ACHN (cell line): ENCODE results near the gene ZNF423.

Experiments used
- DNase-seq: peaks from one replicate; pipeline ENCODE4 v3.0.0-alpha.2; 2015
- in situ Hi-C: cut with HindIII; loops from 2 replicates; pipeline ENCODE4 v1.10.0; 2017; ENCODE audit warnings: low sequenced_read_pairs, low pct_ligation_motif_present, low pct_unique_long_range_greater_than_20kb

Gene ZNF423

DNA sequence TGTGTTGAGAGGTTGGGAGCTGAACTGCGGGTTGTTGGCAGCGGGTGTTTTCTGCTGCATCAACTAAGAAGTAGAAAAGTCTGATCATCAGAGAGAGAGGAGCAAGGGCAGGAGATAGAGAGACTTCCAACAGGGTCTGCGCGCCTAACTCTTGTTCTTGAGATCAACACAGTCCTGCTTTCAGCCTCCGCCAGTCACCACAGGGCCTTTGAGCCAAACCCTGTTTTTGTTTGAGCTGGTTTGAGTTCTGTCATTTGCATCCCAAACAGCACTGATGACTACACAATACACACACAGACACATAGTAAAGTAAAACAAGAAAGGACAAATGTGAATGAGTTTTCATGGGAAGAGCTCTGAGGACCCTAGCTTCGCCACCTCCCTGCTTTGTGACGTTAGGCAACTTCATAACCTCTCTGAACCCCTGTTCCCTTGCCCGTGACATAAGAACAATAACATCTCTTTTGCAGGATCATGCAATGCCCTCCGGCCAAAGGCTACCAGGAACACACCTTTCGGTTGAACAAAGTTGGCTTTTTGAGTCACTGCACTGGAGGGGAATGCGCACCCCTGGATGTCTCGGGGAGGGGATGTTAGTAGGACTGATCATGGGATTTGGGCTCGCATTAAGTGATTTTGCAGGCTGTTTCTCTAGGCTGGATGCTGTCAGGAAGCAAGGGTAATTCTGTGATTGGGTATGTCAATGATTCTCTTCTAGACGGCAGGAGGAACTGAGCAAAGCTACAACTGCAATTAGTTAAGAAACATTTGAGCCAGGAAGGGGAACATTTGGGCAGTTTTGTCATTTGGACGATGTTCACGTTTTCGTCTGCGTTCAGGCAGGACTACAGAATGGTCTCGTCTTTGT, 390.0 kb downstream of the ZNF423 start:
- no peak for DNase-seq
- in situ Hi-C loops = no loop called here

DNA sequence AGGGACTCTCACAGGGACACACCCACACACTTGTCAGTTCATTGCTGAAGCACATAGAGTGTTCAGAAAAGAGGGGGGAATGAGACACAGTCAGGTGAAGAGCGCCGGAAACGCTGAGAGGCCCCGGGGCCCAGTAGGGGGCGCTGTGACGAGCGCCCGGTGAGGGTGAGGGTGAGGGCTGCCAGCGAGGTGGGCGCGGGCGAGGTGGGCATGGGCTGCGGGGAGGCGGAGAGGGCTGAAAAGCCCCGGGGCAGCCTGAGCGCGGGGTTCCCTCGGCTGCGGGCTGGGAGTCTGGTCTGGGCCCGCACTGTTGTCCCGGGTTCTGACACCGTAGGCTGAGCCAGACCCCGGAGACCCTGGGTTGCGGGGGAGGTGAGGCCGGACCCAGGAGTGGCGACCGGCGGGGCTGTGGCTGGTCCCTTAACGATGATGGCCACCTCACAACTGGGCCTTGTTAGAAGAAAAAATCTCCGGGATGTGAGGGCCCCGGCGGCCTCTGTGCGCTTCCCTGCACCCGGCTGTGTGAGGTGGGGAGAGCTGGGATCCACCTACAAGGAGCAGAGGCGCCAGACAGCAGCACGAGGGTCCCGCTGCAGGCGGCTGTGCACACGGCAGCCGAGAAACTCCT, 390.9 kb downstream of the ZNF423 start:
- in situ Hi-C loops = no loop called here

DNA sequence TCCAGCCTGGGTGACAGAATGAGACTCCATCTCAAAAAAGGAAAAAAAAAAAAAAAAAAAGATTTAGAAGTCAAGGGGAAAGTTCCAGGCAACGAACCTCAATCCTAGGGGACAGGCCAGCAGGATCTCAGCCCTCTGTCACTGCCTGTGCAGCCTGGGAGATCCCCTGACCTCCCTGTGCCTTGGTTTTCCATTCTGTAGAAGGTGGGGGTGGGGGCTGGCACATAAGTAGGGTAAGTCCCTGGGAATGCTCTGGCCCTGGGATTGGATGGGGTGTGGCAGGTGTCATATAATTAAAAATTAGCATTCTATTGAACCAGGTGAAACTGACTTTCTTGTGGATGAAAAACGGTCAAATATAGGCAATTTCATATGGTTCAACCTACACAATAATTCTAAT, 391.8 kb downstream of the ZNF423 start:
- DNase-seq = no peak
- in situ Hi-C loops = no loop called here

More for the DNA sequence above, 390.9 kb downstream of the ZNF423 start:
- DNase-seq = no peak

DNA sequence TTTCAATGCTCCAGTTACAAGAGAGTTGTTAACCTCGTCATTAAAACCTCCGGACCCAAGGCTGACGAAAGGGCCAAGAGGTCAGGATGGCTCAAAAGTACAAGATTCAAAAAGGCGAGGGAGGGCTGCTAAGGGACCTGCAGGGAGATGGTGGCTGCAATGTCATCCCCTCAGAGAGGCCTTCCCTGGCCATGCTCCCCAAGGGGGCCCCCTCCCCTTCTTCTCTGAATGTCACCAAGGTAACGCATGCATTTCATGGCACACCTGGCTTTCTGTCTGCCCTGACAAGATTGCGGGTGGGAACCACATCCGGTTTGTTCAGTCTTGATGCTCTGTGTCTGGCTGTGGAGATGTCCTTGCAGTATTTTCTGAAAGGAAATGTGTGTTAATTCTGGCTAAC, 392.4 kb downstream of the ZNF423 start:
- DNase-seq = no peak
- in situ Hi-C loops = no loop called here

DNA sequence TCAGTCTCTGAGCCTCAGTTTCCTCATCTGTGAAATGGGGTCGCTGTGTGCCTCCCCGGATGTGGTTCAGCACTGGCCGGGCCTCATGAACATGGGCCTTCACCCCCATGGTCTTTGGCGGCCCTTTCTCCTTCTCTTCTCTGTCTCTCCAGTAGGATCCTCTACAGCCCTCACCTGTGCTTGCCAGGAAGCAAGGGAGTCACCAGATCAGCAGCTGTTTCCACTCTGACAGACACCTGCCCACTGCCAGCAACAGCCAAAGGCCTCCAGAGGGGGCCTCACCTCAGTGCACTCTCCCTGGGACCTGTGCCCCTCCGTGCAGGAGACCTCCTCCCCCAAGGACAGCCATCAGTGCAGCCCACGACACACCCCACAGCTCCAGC, 392.9 kb downstream of the ZNF423 start:
- no peak for DNase-seq
- in situ Hi-C loops = no loop called here

DNA sequence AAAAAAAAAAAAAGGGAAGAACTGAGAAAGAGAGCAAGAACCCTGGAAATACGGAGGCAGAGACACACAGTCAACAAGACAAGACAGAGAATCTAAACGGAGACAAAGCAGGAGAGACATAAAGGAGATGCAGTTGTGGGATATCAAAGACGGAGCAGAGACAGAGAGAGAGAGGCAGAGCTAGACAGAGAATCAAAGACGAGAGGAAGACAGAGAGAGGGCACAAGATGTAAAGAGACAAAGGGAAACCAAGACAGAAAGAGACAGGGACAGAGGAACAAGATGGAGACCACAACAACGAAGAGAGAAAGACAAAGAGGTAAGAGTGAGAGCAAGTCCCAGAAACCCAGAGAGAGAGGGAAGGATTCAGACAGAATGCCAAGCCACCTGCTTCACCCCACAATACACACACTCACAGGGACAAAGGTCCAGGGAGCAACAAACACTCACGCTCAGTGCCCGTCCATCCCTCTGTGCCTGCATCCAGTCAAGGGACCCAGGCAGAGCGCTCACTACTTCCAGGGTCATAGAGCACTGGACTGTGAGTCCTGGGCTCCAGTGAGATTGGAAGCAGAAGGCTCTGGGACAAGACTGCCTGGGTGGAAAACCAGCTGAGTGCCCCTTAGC, 393.4 kb downstream of the ZNF423 start:
- in situ Hi-C loops = no loop called here
- DNase-seq = no peak

DNA sequence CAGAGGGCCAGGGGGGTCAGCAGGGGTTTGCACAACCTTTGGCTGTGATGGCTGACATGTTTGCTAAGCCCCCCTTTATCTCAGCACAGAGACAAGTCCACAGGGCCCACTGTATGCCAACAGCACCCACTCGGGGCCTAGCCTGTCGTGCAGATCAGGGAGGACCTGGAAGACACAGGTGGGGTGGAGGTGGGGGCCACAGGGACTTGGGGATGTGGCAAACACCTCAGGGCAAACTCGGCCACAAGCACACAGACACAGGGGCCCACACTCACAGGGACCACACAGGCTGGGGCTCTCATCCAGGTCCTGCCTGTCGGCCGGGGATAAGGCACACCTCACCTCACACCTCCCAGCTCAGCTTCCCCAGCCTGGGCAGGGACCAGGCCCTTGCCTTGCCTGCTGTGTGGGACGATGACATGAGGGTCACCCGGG, 394.4 kb downstream of the ZNF423 start:
- DNase-seq = no peak
- in situ Hi-C loops = no loop called here

DNA sequence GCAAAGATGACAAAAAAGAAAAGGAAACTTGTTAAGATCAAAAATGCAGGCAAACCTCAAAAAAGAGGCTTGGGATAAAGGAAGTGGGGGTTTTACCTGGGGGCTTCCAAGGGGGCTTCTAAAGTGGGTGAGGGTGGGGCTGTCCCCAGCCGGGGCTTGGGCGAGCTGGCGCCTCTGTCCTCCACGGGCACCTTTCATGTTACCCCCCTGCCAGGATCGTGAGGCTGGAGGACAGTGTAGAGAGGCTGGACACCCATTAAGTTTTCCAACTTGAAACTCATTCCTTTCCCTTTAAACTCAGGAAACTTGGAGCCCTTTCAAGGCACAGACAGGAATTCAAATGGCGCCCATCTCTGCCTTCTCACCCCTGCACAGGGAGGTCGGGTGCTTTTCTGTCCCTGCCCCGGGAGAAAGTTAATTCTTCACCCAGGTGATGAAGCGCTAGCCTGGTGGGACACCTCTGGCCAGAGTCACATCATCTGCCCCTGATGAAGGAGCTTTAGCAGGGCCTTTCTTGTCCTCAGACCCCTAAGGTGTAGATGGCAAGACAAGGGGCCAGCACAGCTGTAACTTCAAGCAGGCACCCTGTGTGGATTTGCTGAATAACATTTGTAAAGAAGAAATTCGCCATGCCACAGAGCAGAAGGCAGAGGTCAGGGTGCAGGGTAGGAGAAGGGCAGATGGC, 395.0 kb downstream of the ZNF423 start:
- in situ Hi-C loops = no loop called here
- DNase-seq = no peak

DNA sequence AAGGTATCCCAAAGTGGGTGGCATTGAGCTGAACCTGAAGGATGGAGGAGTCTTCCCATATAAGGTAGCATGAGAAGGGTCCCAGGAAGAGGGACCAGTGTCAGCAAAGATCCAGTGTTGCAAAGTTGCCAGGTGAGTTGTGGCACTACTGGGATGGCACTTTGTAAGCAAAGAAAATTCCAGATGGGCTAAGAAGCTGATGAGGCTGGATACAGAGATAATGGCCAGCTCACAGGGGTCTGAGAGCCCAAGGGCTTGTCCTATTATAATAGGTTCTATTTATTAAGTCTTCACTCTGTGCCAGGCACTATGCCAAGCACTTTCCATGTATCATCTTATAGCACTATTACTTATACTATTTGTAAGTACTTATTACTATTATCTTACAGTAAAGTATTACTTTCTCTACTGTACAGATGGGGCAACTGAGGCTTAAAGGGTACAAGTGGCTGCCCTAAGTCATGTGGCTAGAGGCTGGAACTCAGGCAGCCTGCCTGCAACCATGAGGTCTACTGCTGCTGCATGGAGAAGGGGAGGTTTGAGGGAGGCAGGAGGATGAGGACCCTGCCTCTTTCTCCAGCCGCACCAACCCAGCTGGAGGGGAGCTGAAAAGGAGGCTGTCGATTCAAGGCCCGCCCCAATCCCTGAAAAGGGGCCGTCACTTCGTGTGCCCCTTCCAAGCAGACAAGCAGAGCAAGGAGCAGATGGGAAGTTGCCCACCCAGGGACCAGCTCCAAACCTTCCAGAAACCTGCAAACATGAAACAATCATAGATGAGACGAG, 395.8 kb downstream of the ZNF423 start:
- DNase-seq = no peak
- in situ Hi-C loops = no loop called here

DNA sequence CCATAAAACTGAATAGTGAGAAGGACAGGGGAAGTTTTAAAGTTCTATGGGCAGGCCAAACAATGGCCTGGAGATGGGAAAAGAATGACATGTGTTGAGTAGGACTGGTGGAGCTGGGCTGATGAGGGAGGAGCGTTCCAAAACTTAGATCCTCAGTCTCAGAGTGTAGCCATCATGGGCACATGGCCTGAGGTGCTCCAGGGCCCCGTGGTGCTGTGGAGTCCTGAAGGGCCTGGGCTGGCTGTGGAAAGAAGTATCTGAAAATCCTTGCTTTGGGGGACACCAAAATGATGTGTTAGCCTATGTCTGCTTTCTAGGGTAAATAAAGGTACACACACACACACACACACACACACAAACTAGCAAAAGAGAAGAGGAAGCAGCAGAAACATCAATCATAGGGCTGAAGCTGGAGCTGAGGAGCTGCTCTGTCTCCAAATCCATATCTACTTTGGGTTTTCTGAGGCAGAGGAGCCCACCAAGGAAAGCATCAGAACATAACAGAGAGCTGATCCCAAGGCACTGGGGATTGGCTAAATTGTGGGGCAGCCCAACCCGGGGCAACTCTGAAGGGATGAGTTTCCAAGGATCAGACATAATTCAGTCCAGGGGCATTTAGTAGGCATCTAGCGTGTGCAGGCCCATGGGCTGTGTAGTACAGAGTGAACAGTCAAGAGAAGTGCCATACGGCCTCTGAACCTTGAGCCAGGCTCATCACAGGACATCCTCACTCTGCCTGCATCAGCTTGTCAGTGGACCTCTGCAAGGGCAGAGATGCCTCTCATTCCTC, 397.1 kb downstream of the ZNF423 start:
- no peak for DNase-seq
- in situ Hi-C loops = no loop called here

DNA sequence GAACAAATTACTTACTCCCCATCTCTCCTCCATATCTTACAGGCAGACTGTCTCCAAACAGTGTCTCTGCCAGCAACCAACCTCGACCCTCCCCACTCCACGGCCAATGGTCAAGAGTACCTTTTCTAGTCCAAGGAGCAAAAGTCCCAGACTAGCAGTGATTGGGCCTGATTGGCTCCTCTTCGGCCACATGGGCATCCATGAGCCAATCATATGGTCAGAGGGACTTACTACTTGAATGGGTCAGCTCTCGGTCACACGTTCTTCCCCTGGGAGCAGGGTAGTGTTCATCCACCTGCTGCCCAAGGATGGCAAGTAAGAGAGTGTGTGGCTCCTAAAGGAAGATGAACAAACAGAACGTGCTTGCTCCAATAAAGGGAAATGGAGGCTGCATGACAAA, 397.7 kb downstream of the ZNF423 start:
- no peak for DNase-seq
- in situ Hi-C loops = no loop called here

DNA sequence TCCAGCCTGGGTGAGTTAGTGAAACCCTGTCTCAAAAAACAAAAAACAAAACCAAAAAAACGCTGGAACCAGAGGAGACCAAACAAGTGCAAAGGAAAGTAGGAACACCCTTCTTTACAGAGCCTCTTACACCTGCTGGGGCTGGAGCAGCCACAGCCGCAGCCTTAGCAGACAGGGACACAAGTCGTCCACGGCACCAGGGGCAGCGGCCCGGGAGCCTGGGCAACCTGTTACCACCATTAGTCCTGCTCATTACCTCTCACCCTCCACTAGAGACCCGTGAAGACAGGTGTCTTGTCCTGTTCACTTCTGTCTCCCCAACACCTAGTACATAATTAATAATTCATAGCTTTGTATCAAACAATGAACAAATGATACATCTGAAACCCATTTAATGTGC, 398.7 kb downstream of the ZNF423 start:
- no peak for DNase-seq
- in situ Hi-C loops = no loop called here

DNA sequence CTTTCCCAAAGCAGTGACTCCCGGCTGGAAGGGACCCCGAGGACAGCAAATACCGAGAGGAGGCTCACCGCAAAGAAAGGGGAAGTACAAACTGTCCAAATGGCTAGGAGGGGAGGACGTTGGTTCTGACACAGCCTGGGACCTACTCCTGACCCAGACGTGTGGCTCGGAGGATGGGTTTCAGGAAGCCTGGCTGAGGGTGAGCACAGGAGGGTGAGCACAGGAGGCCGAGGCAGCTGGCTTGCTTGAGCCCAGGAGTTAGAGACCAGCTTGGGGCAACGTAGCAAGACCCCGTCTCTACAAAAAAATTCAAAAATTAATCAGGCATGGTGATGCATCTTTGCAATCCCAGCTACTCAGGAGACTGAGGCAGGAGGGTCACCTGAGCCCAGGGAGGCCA, 399.1 kb downstream of the ZNF423 start:
- in situ Hi-C loops = no loop called here
- no peak for DNase-seq

DNA sequence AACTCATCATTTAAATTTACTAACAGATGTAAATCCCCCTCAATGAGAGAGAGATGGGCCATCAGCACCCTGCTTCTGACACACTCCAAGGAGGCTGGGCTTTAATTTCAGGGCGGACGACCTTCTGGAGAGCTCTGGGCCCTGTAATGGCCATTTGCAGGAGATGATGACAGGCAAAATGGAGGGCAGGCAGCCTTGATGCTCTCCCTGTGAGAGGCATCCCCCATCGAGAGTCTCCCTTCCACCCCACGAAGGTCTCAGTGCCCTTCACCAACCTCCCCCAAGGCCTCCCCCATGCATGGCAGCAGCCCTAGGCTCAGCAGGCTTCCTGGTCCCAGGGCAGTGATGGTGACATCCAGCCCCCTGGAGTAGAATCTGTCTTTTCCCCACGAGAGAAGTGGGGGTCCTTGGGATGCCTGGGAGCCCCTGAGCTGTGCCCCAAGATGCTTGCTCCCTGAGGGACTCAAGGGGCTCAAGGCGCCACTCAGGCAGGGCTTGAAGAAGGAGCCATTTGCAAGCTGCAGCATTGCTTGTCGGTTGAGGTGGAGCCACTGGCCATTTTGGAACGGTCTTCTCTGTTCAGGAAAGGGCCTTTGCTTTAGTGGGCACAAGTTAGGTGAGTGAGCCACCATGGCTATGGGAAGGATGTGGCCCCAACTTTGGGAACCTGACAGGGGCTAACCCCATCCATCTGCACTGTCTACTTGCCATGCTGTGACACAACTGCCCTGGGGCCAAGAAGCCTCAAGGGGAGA, 399.7 kb downstream of the ZNF423 start:
- DNase-seq = no peak
- in situ Hi-C loops = no loop called here

DNA sequence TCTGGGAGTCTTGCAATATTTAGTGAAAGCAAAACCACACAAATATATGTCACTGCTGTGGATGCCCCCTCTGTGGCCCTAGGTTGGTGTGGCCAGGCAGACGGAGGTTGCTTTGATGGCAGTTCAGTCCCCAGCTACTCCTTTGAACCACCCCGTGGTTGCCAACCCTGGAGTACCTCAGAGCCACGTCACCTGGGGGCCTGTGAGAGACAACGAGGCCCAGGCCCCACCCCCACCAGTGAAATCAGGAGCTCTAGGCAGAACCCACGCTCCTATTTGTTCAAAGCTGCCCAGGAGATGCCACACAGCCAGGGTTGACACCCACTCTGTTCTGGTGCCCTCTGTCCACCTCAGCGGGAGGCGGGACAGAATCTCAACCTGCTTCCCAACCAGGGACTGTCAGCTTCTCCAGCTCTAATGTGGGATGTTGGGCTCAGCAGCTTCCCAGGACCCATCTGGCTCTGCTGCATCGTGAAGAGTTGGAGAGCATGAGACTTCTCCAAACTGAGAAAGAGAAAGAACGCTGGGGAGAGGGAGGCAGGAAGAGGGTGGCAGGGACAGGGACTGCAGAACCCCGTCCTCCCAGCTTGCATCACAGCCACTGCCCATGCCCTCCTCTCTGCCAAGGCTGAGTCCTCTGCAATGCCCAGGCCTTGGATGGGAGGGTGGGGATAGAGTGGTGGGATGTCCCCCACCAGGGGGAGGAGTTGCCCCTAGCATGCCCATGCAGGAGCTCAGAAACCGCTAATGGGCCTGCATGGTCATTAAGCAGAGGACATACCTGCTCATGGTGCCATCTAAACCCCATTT, 400.5 kb downstream of the ZNF423 start:
- in situ Hi-C loops = no loop called here
- no peak for DNase-seq

DNA sequence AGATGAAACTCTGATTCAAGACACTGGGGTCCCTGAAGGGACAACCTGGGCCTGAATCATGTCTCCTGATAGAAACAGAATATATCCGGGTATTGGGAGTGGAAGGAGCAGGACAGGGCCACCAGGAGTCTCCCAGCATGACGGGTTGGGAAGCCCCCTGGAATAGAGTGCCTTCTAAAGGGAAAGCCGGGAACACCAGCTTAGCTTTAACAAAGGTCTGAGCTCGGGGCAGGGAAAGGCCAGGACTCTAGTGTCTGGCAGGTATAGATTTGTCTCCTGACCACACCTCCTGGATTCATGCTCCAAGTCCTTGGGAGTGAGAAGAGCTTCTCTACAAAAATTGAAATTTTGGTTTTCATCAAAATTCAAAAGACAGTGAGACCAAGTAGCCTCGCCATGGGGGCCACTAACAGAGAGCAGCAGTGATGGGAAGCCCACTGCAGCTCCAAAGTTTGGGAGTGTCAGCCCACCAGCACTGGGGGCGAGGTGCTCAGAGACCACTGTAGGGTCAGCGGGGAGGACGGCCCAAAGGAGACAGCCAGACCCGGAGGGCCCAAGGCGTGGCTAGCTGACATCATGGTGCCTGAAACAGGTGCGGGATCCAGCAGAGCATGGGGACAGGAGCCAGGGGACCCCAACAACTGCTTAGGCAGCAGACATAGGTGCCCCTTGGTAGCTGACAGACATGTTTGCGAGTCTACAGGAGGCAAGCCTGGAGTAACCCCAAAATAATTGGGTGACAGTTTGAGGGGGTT, 401.3 kb downstream of the ZNF423 start:
- in situ Hi-C loops = no loop called here
- no peak for DNase-seq
